ENCODE results near the gene PLAC8L1.

PLAC8L1 gene

GRCh38 chr5:146042628-146043279 lies 62.6 kb downstream of the PLAC8L1 start:
- DNase-seq, result peak; percentile 55

DNA sequence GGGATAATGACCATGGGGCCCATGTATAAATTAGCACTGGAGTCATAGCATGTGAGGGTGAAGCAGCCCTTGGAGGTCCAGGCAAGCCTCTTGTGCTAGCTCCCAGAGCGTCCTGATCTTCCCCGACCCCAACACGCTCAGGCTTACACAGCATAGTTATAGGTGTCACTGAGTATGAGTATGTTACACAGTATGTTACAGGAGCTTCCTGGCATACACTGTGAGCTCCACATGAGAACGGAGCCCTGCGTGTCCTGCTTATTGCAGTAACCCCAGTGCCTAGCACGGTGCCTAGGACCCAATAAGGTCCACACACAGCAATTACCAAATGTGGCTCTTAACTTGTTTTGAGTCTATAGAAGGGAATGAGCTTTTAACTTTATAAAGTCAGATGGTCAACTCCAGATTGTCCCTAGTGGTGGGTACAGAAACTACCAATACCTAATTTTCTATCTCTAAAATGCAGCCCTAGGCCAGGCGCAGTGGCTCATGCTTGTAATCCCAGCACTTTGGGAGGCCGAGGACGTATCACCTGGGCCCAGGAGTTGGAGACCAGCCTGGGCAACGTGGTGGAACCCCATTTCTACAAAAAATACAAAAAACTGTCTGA lies 64.1 kb downstream of the PLAC8L1 start:
- DNase-seq, result peak; percentile 9

DNA sequence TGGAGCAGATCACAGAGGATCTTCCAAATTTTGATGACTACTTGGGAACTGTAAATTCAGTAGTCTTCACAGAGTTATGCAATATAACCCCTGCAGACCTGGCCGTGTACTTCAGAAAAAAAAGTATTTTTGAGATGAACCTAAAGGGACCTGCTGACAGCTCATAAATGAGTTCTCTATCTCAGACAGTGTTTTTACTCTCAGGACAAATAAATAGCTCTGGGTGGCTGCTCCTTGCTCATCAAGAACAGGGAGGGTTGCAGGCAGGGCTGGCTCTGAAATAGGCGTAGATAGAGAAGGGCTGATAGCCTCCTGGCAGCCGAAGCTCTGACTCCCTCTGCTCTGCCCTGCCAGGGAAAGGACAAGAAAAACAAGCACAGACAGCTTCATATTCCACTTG lies 64.8 kb downstream of the PLAC8L1 start:
- DNase-seq, result no peak

DNA sequence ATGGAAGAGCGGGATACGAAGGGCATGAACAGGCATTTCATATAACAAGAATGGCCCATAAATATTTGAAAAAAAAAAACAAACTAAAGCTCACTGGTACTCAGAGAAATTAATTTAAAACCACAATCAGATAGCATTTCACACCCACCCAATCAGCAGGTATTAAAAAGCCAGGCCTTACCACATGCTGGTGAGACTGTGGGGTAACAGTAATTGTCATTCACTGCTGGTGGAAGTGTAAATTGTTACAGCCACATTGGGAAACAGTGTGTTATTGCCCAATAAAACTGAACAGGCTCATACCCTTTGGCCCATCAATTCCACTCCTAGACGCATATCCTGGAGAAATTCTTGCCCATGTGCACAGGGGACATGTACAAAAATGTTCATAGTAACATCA lies 66.0 kb downstream of the PLAC8L1 start:
- DNase-seq, result no peak

GRCh38 chr5:146034605-146035004 lies 70.8 kb downstream of the PLAC8L1 start:
- no peak for DNase-seq

All from fibroblast of skin of back (primary cell).